Measurements from ENCODE around the gene SLC35F5. TPM values are rescaled to one million over a fixed set of nuclear protein-coding genes. Genes with fewer than 3 reads are reported as not detected.

The SLC35F5 gene
- total RNA-seq (ENCODE audit: low replicate concordance), result 95.3 and 264 TPM in 2 replicates

GRCh38 chr2:113756355-113757137 lies at the start of gene SLC35F5:
Gene SLC35F5 (minus strand): TSS chr2:113756642. CDS start chr2:113756409, 233 bp downstream.

Other genes with a start within 250 kb of the SLC35F5 start
- 6.5 and 22.8 TPM in 2 replicates for gene RABL2A, start 129.4 kb downstream of the SLC35F5 start, total RNA-seq (ENCODE audit: low replicate concordance)
- 265 and 645 TPM in 2 replicates for gene ACTR3, start 133.4 kb upstream of the SLC35F5 start, total RNA-seq (ENCODE audit: low replicate concordance)

All from smooth muscle cell of the coronary artery (primary cell).